ENCODE measurements around the gene THSD4.
"Not testable (repeated sequence)": the region's sequence is repeated elsewhere in the genome, so short reads cannot be mapped to it uniquely, and the experiment has no call there.

The THSD4 gene

DNA sequence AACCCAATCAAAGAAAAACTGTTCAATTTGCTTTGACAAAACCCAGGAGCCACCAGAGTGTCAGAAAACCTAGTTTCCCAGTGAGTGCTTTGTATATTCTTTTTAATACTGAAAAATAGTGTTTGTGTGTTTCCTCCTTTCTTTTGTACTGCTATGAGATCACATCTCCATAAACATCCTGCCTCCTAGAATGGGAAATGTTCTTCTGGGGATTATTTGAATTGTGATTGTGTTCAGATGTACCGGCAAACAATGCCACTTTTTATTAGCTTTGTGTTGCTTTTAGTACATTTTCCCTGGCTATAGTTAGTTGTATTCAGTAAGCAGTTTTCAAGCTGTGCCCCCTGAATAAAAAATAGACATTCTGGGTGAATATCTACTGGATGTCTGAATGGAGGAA, 547.0 kb downstream of the THSD4 start:
- H3K9ac ChIP-seq (ENCODE audit: low read depth in 1 of 2, low read length in 2 of 2): no peak overlapping the region
- H3K36me3 ChIP-seq (ENCODE audit: control insufficient read depth in 1 of 2, insufficient read depth in 2 of 2, low read length in 2 of 2): no peaks in the 10 kb centered on the region
- no peak overlapping the region for H3K4me3 ChIP-seq (ENCODE audit: low read depth in 1 of 2, low read length in 2 of 2)
- H3K4me1 ChIP-seq (ENCODE audit: control insufficient read depth in 1 of 2, insufficient read depth in 2 of 2, low read length in 2 of 2): peaks cover 0 to 14% of the 10 kb centered on the region in 2 donors
- peaks cover 0 to 3% of the 10 kb centered on the region in 2 donors for H3K9me3 ChIP-seq (ENCODE audit: control insufficient read depth in 1 of 2, low read length in 2 of 2)
- H3K27me3 ChIP-seq (ENCODE audit: control insufficient read depth in 1 of 2, insufficient read depth in 2 of 2, low read length in 2 of 2): no peaks in the 10 kb centered on the region
- H3K27ac ChIP-seq (ENCODE audit: low read depth, low read length): no peak overlapping the region

DNA sequence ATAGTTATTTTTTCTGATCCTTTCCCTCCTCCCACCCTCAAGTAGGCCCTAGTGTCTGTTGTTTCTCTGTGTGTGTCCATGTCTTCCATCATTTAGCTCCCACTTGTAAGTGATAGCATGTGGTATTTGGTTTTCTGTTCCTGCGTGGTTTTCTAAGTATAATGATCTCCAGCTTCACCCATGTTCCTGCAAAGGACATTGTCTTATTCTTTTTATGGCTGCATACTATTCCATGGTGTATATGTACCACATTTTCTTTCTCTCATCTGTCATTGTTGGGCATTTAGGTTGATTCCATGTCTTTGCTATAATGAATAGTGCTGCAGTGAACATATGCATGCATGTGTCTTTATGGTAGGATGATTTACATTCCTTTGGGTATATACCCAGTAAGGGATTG, 549.4 kb downstream of the THSD4 start:
- H3K9me3 ChIP-seq (ENCODE audit: control insufficient read depth in 1 of 2, low read length in 2 of 2): peaks cover 0 to 3% of the 10 kb centered on the region in 2 donors
- no peak overlapping the region for H3K27ac ChIP-seq (ENCODE audit: low read depth, low read length)
- no peak overlapping the region for H3K4me3 ChIP-seq (ENCODE audit: low read depth in 1 of 2, low read length in 2 of 2)

DNA sequence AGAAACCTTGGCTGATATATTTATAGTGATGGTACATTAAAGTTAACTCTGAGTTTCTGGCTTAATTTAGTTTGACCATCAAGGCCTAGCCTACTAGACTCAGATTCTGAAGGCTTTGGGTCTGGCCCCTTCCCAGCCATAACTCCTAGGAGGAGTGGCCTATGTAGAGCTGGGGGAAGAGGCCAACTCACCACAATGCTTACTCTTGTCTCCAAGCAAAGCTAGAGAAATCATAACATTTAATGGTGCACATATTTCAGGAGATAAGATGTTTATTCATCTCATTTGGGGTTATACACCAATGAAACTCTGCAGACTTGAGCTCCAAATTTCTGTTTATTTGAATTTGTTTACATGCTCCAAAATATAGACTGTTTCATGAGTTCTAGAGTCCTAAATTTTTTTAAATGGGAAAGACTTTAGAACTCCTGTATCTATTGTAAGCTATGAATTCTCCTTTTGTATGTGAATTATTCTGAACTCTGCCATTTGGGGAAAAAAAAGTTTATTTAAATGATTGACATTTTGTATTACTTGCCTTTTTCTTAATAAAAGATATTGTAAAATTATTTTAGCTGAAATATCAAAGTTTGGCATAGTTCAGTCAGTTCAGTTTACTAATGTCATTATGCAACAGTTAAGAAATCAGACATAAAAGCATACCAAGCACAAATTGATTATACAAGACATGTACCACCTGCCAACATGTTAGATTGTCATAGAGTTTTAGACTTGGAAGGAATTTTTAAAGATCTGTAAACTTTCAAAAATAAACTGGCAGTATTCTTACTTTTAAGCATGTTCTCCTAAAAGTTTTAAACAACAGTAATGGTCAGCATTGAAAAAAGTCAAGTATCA, 551.7 kb downstream of the THSD4 start:
- Histone ChIP-seq H3K27ac (ENCODE audit: low read depth, low read length) (no peak overlapping the region), H3K4me1 (ENCODE audit: control insufficient read depth in 1 of 2, insufficient read depth in 2 of 2, low read length in 2 of 2) (peaks cover 0 to 1% of the 10 kb centered on the region in 2 donors), H3K36me3 (ENCODE audit: control insufficient read depth in 1 of 2, insufficient read depth in 2 of 2, low read length in 2 of 2) (no peaks in the 10 kb centered on the region), H3K4me3 (ENCODE audit: low read depth in 1 of 2, low read length in 2 of 2) (no peak overlapping the region), H3K9ac (ENCODE audit: low read depth in 1 of 2, low read length in 2 of 2) (no peak overlapping the region), H3K9me3 (ENCODE audit: control insufficient read depth in 1 of 2, low read length in 2 of 2) (peaks cover 0 to 3% of the 10 kb centered on the region in 2 donors), H3K27me3 (ENCODE audit: control insufficient read depth in 1 of 2, insufficient read depth in 2 of 2, low read length in 2 of 2) (no peaks in the 10 kb centered on the region)

More for the DNA sequence above, 549.4 kb downstream of the THSD4 start:
- Histone ChIP-seq H3K9ac (ENCODE audit: low read depth in 1 of 2, low read length in 2 of 2) (no peak overlapping the region), H3K4me1 (ENCODE audit: control insufficient read depth in 1 of 2, insufficient read depth in 2 of 2, low read length in 2 of 2) (peaks cover 0 to 14% of the 10 kb centered on the region in 2 donors), H3K36me3 (ENCODE audit: control insufficient read depth in 1 of 2, insufficient read depth in 2 of 2, low read length in 2 of 2) (no peaks in the 10 kb centered on the region), H3K27me3 (ENCODE audit: control insufficient read depth in 1 of 2, insufficient read depth in 2 of 2, low read length in 2 of 2) (no peaks in the 10 kb centered on the region)

DNA sequence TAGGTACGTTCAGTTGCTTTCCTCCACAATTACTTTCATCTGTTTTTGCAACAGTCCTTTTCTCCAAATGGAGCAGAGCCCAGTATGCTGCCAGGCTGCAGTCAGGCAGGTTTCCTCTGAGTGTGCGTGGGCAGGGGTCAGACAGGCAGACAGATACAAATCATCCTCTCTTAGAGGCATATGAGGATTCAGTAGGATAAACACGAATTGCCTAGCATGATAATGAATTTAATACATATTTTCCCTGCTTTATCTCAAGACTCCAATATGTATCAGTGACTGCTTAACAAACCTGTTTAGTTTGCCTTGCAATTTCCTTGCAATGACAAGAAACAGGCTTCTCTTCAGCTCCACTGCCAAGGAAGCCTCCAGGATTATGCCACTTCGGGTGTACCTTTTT, 554.4 kb downstream of the THSD4 start:
- no peaks in the 10 kb centered on the region for H3K27me3 ChIP-seq (ENCODE audit: control insufficient read depth in 1 of 2, insufficient read depth in 2 of 2, low read length in 2 of 2)
- H3K36me3 ChIP-seq (ENCODE audit: control insufficient read depth in 1 of 2, insufficient read depth in 2 of 2, low read length in 2 of 2): no peaks in the 10 kb centered on the region

DNA sequence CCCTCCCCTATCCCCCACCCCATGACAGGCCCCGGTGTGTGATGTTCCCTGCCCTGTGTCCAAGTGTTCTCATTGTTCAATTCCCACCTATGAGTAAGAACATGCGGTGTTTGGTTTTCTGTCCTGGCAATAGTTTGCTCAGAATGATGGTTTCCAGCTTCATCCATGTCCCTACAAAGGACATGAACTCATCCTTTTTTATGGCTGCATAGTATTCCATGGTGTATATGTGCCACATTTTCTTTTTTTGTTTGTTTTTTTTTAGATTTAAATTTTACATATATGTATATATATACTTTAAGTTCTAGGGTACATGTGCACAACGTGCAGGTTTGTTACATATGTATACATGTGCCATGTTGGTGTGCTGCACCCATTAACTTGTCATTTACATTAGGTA, 555.0 kb downstream of the THSD4 start:
- not testable (repeated sequence) for H3K27ac ChIP-seq (ENCODE audit: low read depth, low read length); H3K4me3 ChIP-seq (ENCODE audit: low read depth in 1 of 2, low read length in 2 of 2); H3K9me3 ChIP-seq (ENCODE audit: control insufficient read depth in 1 of 2, low read length in 2 of 2); H3K9ac ChIP-seq (ENCODE audit: low read depth in 1 of 2, low read length in 2 of 2); H3K27me3 ChIP-seq (ENCODE audit: control insufficient read depth in 1 of 2, insufficient read depth in 2 of 2, low read length in 2 of 2); H3K4me1 ChIP-seq (ENCODE audit: control insufficient read depth in 1 of 2, insufficient read depth in 2 of 2, low read length in 2 of 2); H3K36me3 ChIP-seq (ENCODE audit: control insufficient read depth in 1 of 2, insufficient read depth in 2 of 2, low read length in 2 of 2)

More for the DNA sequence above, 554.4 kb downstream of the THSD4 start:
- Histone ChIP-seq H3K4me1 (ENCODE audit: control insufficient read depth in 1 of 2, insufficient read depth in 2 of 2, low read length in 2 of 2) (no peaks in the 10 kb centered on the region), H3K4me3 (ENCODE audit: low read depth in 1 of 2, low read length in 2 of 2) (no peak overlapping the region), H3K27ac (ENCODE audit: low read depth, low read length) (no peak overlapping the region), H3K9ac (ENCODE audit: low read depth in 1 of 2, low read length in 2 of 2) (no peak overlapping the region), H3K9me3 (ENCODE audit: control insufficient read depth in 1 of 2, low read length in 2 of 2) (peaks cover 0 to 3% of the 10 kb centered on the region in 2 donors)

DNA sequence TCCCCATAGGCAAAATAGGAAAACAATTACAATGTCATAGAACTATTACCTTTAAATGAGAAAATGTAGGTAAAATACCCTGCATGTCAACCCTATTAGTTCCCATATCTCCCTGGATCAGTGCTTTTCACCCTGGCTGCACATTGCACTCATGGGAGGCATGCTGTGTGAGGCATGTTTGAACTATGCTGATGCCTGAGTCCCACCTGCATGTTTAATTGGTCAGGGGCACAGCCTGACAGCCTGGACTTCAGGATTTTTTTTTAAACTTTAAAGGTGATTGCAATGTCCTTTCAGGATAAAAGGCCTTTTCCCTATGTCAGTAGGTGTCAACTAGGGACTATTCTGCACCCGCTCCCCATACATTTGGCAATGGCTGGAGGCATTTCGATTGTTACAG, 559.1 kb downstream of the THSD4 start:
- Histone ChIP-seq H3K4me3 (ENCODE audit: low read depth in 1 of 2, low read length in 2 of 2) (no peak overlapping the region), H3K9me3 (ENCODE audit: control insufficient read depth in 1 of 2, low read length in 2 of 2) (no peaks in the 10 kb centered on the region), H3K27me3 (ENCODE audit: control insufficient read depth in 1 of 2, insufficient read depth in 2 of 2, low read length in 2 of 2) (no peaks in the 10 kb centered on the region), H3K36me3 (ENCODE audit: control insufficient read depth in 1 of 2, insufficient read depth in 2 of 2, low read length in 2 of 2) (no peaks in the 10 kb centered on the region), H3K27ac (ENCODE audit: low read depth, low read length) (no peak overlapping the region), H3K9ac (ENCODE audit: low read depth in 1 of 2, low read length in 2 of 2) (no peak overlapping the region), H3K4me1 (ENCODE audit: control insufficient read depth in 1 of 2, insufficient read depth in 2 of 2, low read length in 2 of 2) (peaks cover 2 to 4% of the 10 kb centered on the region in 2 donors)

DNA sequence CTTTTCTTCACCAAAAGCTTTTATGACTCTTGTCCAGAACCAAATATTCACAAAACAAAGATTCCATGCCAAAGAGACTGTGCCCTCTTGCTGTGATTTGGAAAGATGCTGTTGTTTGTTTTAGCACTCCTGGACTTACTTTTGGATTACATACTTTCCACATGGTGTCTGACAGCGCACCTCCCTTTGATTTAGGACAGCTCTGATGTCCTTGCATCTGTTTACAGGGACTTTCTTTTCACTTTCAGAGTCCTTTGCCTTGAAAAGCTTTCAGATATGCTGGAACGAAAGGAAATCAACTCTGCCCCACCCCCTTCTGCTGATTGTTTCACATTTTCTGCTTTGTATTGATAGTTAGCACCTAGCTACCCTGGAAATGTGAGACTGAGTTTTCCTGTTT, 562.1 kb downstream of the THSD4 start:
- Histone ChIP-seq H3K4me3 (ENCODE audit: low read depth in 1 of 2, low read length in 2 of 2) (no peak overlapping the region), H3K4me1 (ENCODE audit: control insufficient read depth in 1 of 2, insufficient read depth in 2 of 2, low read length in 2 of 2) (peaks cover 5 to 10% of the 10 kb centered on the region in 2 donors), H3K9ac (ENCODE audit: low read depth in 1 of 2, low read length in 2 of 2) (no peak overlapping the region), H3K27me3 (ENCODE audit: control insufficient read depth in 1 of 2, insufficient read depth in 2 of 2, low read length in 2 of 2) (no peaks in the 10 kb centered on the region), H3K9me3 (ENCODE audit: control insufficient read depth in 1 of 2, low read length in 2 of 2) (no peaks in the 10 kb centered on the region), H3K27ac (ENCODE audit: low read depth, low read length) (no peak overlapping the region), H3K36me3 (ENCODE audit: control insufficient read depth in 1 of 2, insufficient read depth in 2 of 2, low read length in 2 of 2) (no peaks in the 10 kb centered on the region)

DNA sequence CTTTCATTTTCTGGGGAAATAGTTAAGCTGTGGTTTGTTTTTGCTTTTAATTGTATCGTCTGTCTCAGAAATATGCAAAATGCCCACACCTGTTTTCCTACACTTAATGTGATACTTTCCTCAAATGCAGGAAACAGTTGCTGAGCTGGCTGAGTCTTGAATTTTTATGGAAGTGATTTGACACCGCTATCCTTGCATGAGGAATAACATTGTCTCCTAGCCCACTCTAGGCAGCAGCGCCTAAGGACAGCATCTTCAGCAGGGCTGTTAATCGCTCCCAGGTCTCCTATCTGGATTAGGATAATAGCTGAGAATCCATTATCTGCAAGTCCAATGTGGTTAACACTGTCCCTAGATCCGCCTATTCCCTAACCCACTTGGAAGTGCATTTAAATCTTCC, 562.5 kb downstream of the THSD4 start:
- Histone ChIP-seq H3K4me1 (ENCODE audit: control insufficient read depth in 1 of 2, insufficient read depth in 2 of 2, low read length in 2 of 2) (peaks cover 5 to 10% of the 10 kb centered on the region in 2 donors), H3K4me3 (ENCODE audit: low read depth in 1 of 2, low read length in 2 of 2) (no peak overlapping the region), H3K27ac (ENCODE audit: low read depth, low read length) (no peak overlapping the region), H3K36me3 (ENCODE audit: control insufficient read depth in 1 of 2, insufficient read depth in 2 of 2, low read length in 2 of 2) (no peaks in the 10 kb centered on the region), H3K27me3 (ENCODE audit: control insufficient read depth in 1 of 2, insufficient read depth in 2 of 2, low read length in 2 of 2) (no peaks in the 10 kb centered on the region), H3K9me3 (ENCODE audit: control insufficient read depth in 1 of 2, low read length in 2 of 2) (no peaks in the 10 kb centered on the region), H3K9ac (ENCODE audit: low read depth in 1 of 2, low read length in 2 of 2) (no peak overlapping the region)

DNA sequence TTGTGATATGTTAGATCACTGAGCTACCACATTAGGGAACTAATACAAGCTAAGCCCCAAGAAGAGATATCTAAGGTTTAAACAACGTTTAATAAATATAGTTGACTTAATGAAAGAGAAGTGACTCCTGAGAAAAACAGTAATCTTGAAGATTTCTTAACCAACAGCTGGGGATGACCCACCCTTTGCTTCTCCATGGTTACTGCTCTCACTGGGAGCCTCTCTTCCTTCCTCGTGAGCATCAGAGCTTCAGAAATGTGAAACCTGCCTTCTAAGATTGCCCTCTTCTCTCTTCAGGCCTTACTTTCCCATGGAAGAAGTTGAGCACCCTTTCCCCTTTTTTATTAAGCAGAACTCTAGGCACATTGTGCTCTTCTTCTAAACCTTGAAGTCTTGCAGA, 562.9 kb downstream of the THSD4 start:
- H3K27ac ChIP-seq (ENCODE audit: low read depth, low read length): no peak overlapping the region
- H3K4me1 ChIP-seq (ENCODE audit: control insufficient read depth in 1 of 2, insufficient read depth in 2 of 2, low read length in 2 of 2): peaks cover 5 to 10% of the 10 kb centered on the region in 2 donors
- H3K36me3 ChIP-seq (ENCODE audit: control insufficient read depth in 1 of 2, insufficient read depth in 2 of 2, low read length in 2 of 2): no peaks in the 10 kb centered on the region
- H3K4me3 ChIP-seq (ENCODE audit: low read depth in 1 of 2, low read length in 2 of 2): no peak overlapping the region
- H3K9ac ChIP-seq (ENCODE audit: low read depth in 1 of 2, low read length in 2 of 2): no peak overlapping the region
- H3K27me3 ChIP-seq (ENCODE audit: control insufficient read depth in 1 of 2, insufficient read depth in 2 of 2, low read length in 2 of 2): no peaks in the 10 kb centered on the region
- H3K9me3 ChIP-seq (ENCODE audit: control insufficient read depth in 1 of 2, low read length in 2 of 2): no peaks in the 10 kb centered on the region

DNA sequence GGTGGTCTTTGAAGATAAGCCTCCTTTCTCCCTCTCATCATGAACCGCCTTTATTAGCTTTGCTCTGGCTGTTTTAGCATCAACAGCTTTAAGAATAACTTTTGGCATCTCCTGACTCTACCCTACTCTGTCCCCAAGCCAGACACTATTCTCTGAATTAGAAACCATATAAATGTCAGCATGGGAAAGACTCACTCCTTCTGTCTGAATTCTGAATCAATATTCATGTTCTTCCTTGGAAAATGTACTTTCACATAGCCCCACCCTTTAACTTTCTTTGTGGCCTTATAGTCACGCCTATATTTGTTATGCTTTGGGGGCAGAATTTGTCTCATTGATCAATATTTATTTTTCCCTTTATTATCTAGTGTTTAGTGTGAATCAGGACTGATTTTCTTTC, 563.3 kb downstream of the THSD4 start:
- no peak overlapping the region for H3K27ac ChIP-seq (ENCODE audit: low read depth, low read length)
- no peaks in the 10 kb centered on the region for H3K9me3 ChIP-seq (ENCODE audit: control insufficient read depth in 1 of 2, low read length in 2 of 2)
- no peaks in the 10 kb centered on the region for H3K27me3 ChIP-seq (ENCODE audit: control insufficient read depth in 1 of 2, insufficient read depth in 2 of 2, low read length in 2 of 2)
- H3K4me3 ChIP-seq (ENCODE audit: low read depth in 1 of 2, low read length in 2 of 2): no peak overlapping the region
- no peak overlapping the region for H3K9ac ChIP-seq (ENCODE audit: low read depth in 1 of 2, low read length in 2 of 2)
- peaks cover 5 to 10% of the 10 kb centered on the region in 2 donors for H3K4me1 ChIP-seq (ENCODE audit: control insufficient read depth in 1 of 2, insufficient read depth in 2 of 2, low read length in 2 of 2)
- H3K36me3 ChIP-seq (ENCODE audit: control insufficient read depth in 1 of 2, insufficient read depth in 2 of 2, low read length in 2 of 2): no peaks in the 10 kb centered on the region

Measured in duodenal mucosa (tissue), 2 donors.